SU-DHL-6 (cell line): Measurements from ENCODE around the gene ANKS1A.

ENCODE experiments used
- H2AFZ ChIP-seq: fragments of 200-600 bp; sonication (generic); 2 replicates; pipeline ENCODE4 v1.6.1; 2014; ENCODE audit warnings: low read depth, mild to moderate bottlenecking, moderate library complexity, mixed read lengths, antibody characterized with exemption, low read length; ENCODE audit not compliant: severe bottlenecking
- H3F3A ChIP-seq: fragments of 200-600 bp; shearing (Covaris generic); 2 replicates; pipeline ENCODE4 v1.6.0; 2016; ENCODE audit warnings: antibody characterized with exemption, mild to moderate bottlenecking; ENCODE audit not compliant: insufficient read depth
- H3K27ac ChIP-seq: fragments of 200-600 bp; sonication (generic); 2 replicates; pipeline ENCODE4 v1.5.1; 2016; ENCODE audit warnings: low read depth, mild to moderate bottlenecking, low read length, moderate library complexity, mixed read lengths
- H3K27me3 ChIP-seq: fragments of 200-600 bp; sonication (generic), shearing (Covaris generic); 2 replicates; pipeline ENCODE4 v1.6.0; 2014; ENCODE audit warnings: mild to moderate bottlenecking, low read length
- H3K36me3 ChIP-seq: fragments of 200-600 bp; sonication (generic); 2 replicates; pipeline ENCODE4 v1.6.1; 2014; ENCODE audit warnings: mild to moderate bottlenecking, low read length, mixed read lengths
- H3K4me2 ChIP-seq: fragments of 300-600, 200-600 bp; shearing (Covaris generic), sonication (generic); 2 replicates; pipeline ENCODE4 v1.6.0; 2014; ENCODE audit warnings: low read length, low read depth, mild to moderate bottlenecking; ENCODE audit not compliant: poor library complexity, severe bottlenecking
- H3K4me3 ChIP-seq: fragments of 200-600 bp; sonication (generic); 2 replicates; pipeline ENCODE4 v1.5.1; 2014; ENCODE audit warnings: antibody characterized with exemption, low read length, mild to moderate bottlenecking, mixed read lengths; ENCODE audit not compliant: insufficient read depth, poor library complexity, severe bottlenecking
- H3K79me2 ChIP-seq: fragments of 200-600 bp; sonication (generic); 2 replicates; pipeline ENCODE4 v1.6.1; 2014; ENCODE audit warnings: mild to moderate bottlenecking, low read length, moderate library complexity; ENCODE audit not compliant: insufficient read depth
- H3K9ac ChIP-seq: fragments of 200-600 bp; sonication (generic); 2 replicates; pipeline ENCODE4 v1.7.0; 2014; ENCODE audit warnings: mild to moderate bottlenecking, low read length
- H3K9me2 ChIP-seq: fragments of 200-600 bp; sonication (generic); replicated peaks from 2 replicates; pipeline ENCODE4 v1.6.1; 2014; ENCODE audit warnings: low read length; ENCODE audit not compliant: insufficient read depth
- H3K9me3 ChIP-seq: fragments of 200-600 bp; sonication (generic); 2 replicates; pipeline ENCODE4 v1.6.1; 2014; ENCODE audit warnings: low read length, mixed read lengths; ENCODE audit not compliant: insufficient read depth
- H4K20me1 ChIP-seq: fragments of 200-600 bp; sonication (generic); 2 replicates; pipeline ENCODE4 v1.6.1; 2014; ENCODE audit warnings: low read depth, mild to moderate bottlenecking, antibody characterized with exemption, low read length, moderate library complexity, mixed read lengths
- EZH2phosphoT487 ChIP-seq: fragments of 200-600 bp; sonication (generic), shearing (Covaris generic); conservative IDR thresholded peaks from 2 replicates; pipeline ENCODE4 v1.6.1; 2018; ENCODE audit warnings: mild to moderate bottlenecking, antibody characterized with exemption, low read length, moderate library complexity, mixed read lengths
- TF ChIP-seq, protein P1 (sequence below): fragments of 200-600 bp; sonication (generic); IDR thresholded peaks from one replicate; pipeline ENCODE4 v1.5.1; 2017; ENCODE audit warnings: antibody characterized with exemption, mild to moderate bottlenecking, low read length, moderate library complexity; ENCODE audit not compliant: insufficient read depth, poor library complexity, severe bottlenecking

Gene ANKS1A

DNA sequence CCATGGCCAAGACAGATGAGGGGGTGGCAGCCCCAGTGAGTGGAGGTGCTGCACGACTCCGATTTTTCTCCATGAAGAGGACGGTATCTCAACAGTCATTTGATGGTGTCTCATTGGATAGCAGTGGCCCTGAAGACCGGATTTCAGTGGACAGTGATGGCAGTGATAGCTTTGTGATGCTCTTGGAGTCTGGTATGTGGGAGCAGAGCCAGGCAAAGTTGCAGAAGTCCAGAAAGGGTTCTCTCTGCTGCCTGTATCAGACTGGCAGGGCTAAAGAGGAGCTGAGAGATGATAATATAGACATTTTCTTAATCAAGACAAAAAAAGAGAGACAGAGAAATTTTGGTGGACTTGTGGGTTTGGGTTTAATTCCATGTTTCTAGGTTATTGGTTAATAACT, 25.0 kb upstream of the ANKS1A start:
- Histone ChIP-seq H2AFZ (no peak overlapping the region), H3K36me3 (peaks cover 27% of the 10 kb centered on the region), H3K27me3 (no peaks in the 10 kb centered on the region)

DNA sequence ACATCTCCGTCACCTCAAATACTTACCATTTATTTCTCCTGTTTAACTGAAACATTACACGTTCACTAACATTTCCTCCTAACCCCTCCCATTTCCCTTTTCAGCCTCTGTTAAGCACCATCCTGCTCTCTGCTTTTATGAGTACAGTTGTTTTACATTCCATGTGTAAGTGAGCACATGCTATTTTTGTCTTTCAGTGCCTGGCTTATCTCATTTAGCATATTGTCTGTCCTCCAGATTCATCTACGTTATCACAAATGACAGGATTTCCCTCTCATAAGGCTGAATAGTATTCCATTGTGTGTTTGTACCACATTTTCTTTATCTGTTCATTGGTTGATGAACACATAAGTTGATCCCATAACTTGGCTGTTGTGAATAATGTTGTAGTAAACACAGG, 23.9 kb upstream of the ANKS1A start:
- no peak overlapping the region for H3K4me2 ChIP-seq
- peaks cover 22% of the 10 kb centered on the region for H3K36me3 ChIP-seq
- H3K4me3 ChIP-seq = no peak overlapping the region
- no peak overlapping the region for H3K27ac ChIP-seq
- no peaks in the 10 kb centered on the region for H3K27me3 ChIP-seq
- H2AFZ ChIP-seq = no peak overlapping the region
- H3F3A ChIP-seq = peaks cover 4% of the 10 kb centered on the region; the same call in 1 of the 2 replicates
- TF ChIP-seq EZH2phosphoT487 = no peak
- TF ChIP-seq, protein P1, sequence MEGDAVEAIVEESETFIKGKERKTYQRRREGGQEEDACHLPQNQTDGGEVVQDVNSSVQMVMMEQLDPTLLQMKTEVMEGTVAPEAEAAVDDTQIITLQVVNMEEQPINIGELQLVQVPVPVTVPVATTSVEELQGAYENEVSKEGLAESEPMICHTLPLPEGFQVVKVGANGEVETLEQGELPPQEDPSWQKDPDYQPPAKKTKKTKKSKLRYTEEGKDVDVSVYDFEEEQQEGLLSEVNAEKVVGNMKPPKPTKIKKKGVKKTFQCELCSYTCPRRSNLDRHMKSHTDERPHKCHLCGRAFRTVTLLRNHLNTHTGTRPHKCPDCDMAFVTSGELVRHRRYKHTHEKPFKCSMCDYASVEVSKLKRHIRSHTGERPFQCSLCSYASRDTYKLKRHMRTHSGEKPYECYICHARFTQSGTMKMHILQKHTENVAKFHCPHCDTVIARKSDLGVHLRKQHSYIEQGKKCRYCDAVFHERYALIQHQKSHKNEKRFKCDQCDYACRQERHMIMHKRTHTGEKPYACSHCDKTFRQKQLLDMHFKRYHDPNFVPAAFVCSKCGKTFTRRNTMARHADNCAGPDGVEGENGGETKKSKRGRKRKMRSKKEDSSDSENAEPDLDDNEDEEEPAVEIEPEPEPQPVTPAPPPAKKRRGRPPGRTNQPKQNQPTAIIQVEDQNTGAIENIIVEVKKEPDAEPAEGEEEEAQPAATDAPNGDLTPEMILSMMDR = no peak
- H3K79me2 ChIP-seq = no peaks in the 10 kb centered on the region
- no peak overlapping the region for H3K9ac ChIP-seq
- no peaks in the 10 kb centered on the region for H4K20me1 ChIP-seq
- H3K9me2 ChIP-seq = no peaks in the 10 kb centered on the region
- H3K9me3 ChIP-seq = no peaks in the 10 kb centered on the region

More for the DNA sequence above, 25.0 kb upstream of the ANKS1A start:
- no peak overlapping the region for H3K27ac ChIP-seq
- no peak overlapping the region for H3K9ac ChIP-seq
- H3K9me3 ChIP-seq = no peaks in the 10 kb centered on the region
- TF ChIP-seq, protein P1 = no peak
- TF ChIP-seq EZH2phosphoT487 = no peak
- H3K4me3 ChIP-seq = no peak overlapping the region
- H4K20me1 ChIP-seq = no peaks in the 10 kb centered on the region
- no peaks in the 10 kb centered on the region for H3K9me2 ChIP-seq
- no peak overlapping the region for H3K4me2 ChIP-seq
- no peaks in the 10 kb centered on the region for H3K79me2 ChIP-seq
- peaks cover 4% of the 10 kb centered on the region; the same call in 1 of the 2 replicates for H3F3A ChIP-seq

DNA sequence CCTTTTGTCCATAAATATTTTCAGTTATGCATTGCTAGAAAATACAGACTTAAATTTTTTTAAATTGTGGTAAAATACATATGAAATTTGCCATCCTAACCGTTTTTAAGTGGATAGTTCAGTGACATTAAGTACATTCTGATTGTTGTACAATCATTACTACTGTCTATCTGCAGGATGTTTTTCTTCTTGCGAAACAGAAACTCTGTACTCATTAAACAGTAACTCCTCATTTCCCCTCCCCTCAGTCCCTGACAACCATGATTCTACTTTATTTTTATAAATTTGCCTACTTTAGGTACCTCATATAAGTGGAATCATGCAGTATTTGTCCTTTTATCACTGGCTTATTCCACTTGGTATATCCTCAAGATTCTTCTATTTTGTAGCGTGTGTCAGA, 22.5 kb upstream of the ANKS1A start:
- Histone ChIP-seq H2AFZ (no peak overlapping the region), H3K27ac (no peak overlapping the region), H3K27me3 (no peaks in the 10 kb centered on the region), H3K36me3 (peaks cover 16% of the 10 kb centered on the region), H4K20me1 (no peaks in the 10 kb centered on the region), H3K9me3 (no peaks in the 10 kb centered on the region), H3K9ac (no peak overlapping the region), H3K9me2 (no peaks in the 10 kb centered on the region), H3F3A (peaks cover 4% of the 10 kb centered on the region; the same call in 1 of the 2 replicates), H3K4me2 (no peak overlapping the region), H3K4me3 (no peak overlapping the region), H3K79me2 (no peaks in the 10 kb centered on the region)
- TF ChIP-seq EZH2phosphoT487 = no peak
- TF ChIP-seq, protein P1 = no peak
